Mucosa of rectum (tissue), 2 donors: ENCODE data around the gene EPHB1.

ENCODE experiments used
- H3K27ac ChIP-seq, 2 donors: one replicate each; pipeline ENCODE4 v1.7.0; 2013; ENCODE audit warnings: inconsistent platforms in 2 of 2, low read depth in 2 of 2, low read length in 2 of 2
- H3K27me3 ChIP-seq, 2 donors: one replicate each; pipeline ENCODE4 v1.7.0; 2013; ENCODE audit warnings: low read length in 2 of 2; ENCODE audit not compliant: control insufficient read depth in 2 of 2, insufficient read depth in 2 of 2
- H3K36me3 ChIP-seq, 2 donors: one replicate each; pipeline ENCODE4 v1.7.0; 2013; ENCODE audit warnings: low read length in 2 of 2; ENCODE audit not compliant: control insufficient read depth in 2 of 2, insufficient read depth in 2 of 2
- H3K4me1 ChIP-seq, 2 donors: one replicate each; pipeline ENCODE4 v1.7.0; 2013; ENCODE audit warnings: low read length in 2 of 2, mild to moderate bottlenecking in 1 of 2; ENCODE audit not compliant: control insufficient read depth in 2 of 2, insufficient read depth in 2 of 2
- H3K4me3 ChIP-seq, 2 donors: one replicate each; pipeline ENCODE4 v1.7.0; 2013; ENCODE audit warnings: low read length in 2 of 2
- H3K9ac ChIP-seq, 2 donors: one replicate each; pipeline ENCODE4 v1.7.0; 2013; ENCODE audit warnings: low read length in 2 of 2, low read depth in 1 of 2, mild to moderate bottlenecking in 1 of 2
- H3K9me3 ChIP-seq, 2 donors: one replicate each; pipeline ENCODE4 v1.7.0; 2013; ENCODE audit warnings: low read length in 2 of 2; ENCODE audit not compliant: control insufficient read depth in 2 of 2
- donor health status: healthy.
- donor health status: Normal muscosa, but diverticular disease.

EPHB1 gene

DNA sequence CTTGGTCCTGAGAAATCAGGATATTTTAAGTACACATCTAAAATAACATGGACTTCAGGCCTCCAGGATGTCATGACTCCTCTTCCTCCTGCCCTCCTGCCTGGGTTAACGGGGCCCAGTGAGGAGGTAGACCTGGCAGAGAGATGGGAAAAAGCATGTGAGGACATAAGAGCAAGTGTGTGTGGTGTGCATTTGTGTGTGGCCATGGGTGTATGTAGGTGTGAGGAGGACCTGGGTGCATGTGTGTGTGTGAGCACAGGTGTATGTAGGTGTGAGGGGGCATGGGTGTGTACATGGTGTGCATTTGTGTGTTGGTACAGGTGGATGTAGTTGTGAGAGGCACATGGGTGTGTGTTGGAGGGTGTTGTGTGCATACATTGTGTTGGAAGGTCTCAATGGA lies 105.4 kb downstream of the EPHB1 start:
- Histone ChIP-seq H3K27me3 (no peaks in the 10 kb centered on the region), H3K4me1 (no peaks in the 10 kb centered on the region), H3K9ac (no peak overlapping the region), H3K36me3 (no peaks in the 10 kb centered on the region), H3K4me3 (no peak overlapping the region), H3K9me3 (no peaks in the 10 kb centered on the region), H3K27ac (no peak overlapping the region)

DNA sequence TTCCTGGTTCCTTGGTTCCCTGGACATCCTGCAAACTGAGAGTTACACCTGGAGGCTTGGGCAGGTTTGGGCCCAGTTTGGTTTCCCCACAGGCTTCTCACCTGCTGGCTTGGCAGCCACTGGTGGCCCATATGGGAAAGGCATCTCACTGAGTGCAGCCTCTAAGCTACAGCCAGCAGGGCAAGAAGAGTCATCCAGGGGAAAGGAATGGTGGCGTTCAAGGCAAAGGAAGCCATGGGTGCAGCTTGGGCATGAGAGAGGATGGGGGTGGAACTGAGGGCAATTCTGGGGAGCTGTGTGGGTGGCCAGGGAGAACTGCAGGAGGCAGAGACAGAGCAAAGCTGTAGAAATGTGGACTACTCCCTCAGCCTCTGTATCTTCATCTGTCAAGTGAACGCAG lies 106.4 kb downstream of the EPHB1 start:
- H3K4me3 ChIP-seq: no peak overlapping the region
- H3K4me1 ChIP-seq: no peaks in the 10 kb centered on the region
- no peaks in the 10 kb centered on the region for H3K9me3 ChIP-seq
- H3K9ac ChIP-seq: no peak overlapping the region
- no peaks in the 10 kb centered on the region for H3K27me3 ChIP-seq
- H3K36me3 ChIP-seq: no peaks in the 10 kb centered on the region
- no peak overlapping the region for H3K27ac ChIP-seq

DNA sequence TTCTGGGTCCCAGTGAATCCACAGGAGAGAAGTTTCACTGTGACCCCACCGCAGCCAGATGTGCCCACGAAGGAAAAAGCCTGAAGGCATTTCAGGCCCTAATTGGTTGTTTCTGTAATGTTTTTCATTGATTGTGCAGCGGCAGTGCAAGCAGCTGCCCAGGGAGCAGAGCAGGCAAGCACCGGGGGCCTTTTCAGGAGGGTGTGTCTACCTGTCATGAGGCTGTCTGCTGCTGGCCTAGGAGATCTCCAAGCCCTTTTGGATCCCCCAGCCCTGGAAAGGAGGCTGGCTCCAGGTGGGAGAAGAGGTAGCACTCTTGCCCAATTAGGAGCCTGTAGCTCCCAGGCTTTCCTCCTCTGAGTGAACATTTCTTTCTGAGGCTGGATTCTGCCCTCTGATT lies 108.8 kb downstream of the EPHB1 start:
- Histone ChIP-seq H3K4me1 (no peaks in the 10 kb centered on the region), H3K36me3 (no peaks in the 10 kb centered on the region), H3K9ac (no peak overlapping the region), H3K4me3 (no peak overlapping the region), H3K27ac (no peak overlapping the region), H3K9me3 (no peaks in the 10 kb centered on the region), H3K27me3 (no peaks in the 10 kb centered on the region)

DNA sequence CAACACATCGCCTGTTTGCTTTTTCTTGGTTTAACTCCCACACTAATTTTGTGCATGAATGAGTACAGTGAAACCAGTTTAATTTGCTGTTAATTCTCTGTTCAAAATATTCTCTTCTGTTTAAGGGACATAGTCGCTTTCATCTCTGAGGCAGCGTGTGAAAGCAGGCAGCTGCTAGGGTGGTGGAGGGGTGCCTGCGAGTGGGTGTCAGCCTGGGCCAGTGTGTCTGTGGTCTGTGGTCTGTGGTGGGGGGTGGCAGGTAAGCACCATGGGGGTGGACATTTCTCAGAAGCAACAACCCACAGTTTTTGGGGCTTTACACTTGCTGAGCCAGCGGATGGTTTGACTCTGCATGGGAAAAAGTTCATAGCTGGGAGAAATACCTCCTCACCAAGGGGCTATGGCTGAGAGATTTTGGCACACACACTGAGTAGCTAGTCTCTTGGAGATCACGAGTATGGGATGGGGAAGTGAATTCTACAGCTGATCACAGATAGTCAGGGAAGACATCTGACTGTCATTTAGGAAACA lies 109.2 kb downstream of the EPHB1 start:
- Histone ChIP-seq H3K9me3 (no peaks in the 10 kb centered on the region), H3K27ac (no peak overlapping the region), H3K9ac (no peak overlapping the region), H3K4me1 (no peaks in the 10 kb centered on the region), H3K36me3 (no peaks in the 10 kb centered on the region), H3K27me3 (no peaks in the 10 kb centered on the region), H3K4me3 (no peak overlapping the region)

DNA sequence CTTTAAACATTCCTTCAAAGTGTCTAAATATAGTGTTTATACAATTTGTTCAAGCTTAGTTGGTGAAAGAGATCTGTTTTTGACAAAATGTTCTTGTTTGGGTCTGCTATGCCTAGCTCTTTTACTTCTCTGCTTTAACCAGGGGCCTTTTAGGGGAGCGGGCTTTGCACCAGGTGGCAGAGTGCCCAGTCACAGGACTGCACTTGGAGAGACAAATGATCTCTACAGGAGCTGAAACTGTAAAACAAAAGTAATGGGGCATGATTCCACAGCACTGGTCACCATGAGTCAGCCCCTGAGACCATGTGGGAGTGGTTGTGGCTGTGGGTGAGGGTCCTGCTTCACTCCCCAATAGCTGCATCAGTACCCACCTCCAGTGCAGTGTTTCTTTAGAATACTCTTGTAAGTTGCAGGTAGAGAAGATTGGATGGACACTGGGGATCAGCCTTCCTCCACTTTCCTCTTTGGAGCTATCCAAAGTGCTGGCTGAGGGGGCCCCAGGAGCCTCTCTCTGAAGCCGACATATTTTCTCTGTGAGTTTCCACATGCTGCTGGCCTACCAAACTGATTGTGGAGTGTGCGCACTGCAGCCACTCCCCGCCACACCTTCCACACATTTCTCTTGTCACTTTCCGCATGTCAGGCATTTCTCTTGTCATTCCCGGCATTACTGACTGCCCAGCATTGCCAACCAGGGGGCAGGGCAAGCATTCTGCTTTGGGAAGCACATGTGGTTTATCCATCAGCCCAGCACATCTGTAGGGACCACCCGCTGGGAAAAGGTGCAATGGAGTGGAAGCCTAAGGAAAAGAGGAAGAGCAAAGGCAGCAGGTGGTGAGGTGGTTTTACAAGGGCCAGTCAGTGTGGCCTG lies 110.0 kb downstream of the EPHB1 start:
- Histone ChIP-seq H3K9me3 (no peaks in the 10 kb centered on the region), H3K27ac (no peak overlapping the region), H3K27me3 (no peaks in the 10 kb centered on the region), H3K4me3 (no peak overlapping the region), H3K9ac (no peak overlapping the region), H3K36me3 (no peaks in the 10 kb centered on the region), H3K4me1 (no peaks in the 10 kb centered on the region)

DNA sequence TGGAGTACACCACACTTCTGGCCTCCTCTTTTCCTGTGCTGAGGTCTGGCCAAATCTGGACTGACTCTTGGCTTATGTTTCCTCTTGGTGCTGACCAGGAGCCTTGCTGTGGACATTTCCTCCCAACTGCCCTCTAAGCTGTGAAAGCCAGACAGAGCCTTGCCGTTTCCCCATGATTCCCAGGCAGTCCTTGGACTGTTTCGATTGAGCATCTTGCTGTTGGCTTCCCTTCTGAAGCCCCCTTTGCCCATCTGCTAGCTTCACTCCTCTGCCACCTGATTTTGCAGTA lies 110.5 kb downstream of the EPHB1 start:
- H3K9me3 ChIP-seq: no peaks in the 10 kb centered on the region
- H3K36me3 ChIP-seq: no peaks in the 10 kb centered on the region
- H3K27me3 ChIP-seq: no peaks in the 10 kb centered on the region
- no peak overlapping the region for H3K4me3 ChIP-seq
- H3K4me1 ChIP-seq: no peaks in the 10 kb centered on the region
- no peak overlapping the region for H3K27ac ChIP-seq
- H3K9ac ChIP-seq: no peak overlapping the region

DNA sequence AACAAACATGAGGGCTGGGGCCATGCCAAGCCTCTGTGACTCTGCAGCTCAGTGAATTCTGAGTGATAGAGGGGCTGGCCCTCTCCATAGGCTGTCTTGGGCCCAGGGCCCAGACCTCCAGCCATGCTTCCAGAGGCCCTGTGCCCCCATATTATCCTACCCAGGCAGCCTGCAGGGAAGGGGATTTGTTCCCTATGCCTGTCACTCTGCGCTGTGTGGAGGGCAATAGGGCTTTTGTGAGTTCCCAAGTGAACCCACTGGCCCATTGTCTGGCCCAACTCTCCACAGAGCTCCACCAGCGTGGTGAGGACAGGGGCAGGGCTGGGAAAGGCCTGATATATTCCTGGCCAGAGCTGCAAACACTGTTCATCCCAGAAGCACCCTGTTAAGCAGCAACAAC lies 113.2 kb downstream of the EPHB1 start:
- no peak overlapping the region for H3K9ac ChIP-seq
- no peaks in the 10 kb centered on the region for H3K9me3 ChIP-seq
- no peak overlapping the region for H3K27ac ChIP-seq
- no peaks in the 10 kb centered on the region for H3K27me3 ChIP-seq
- H3K4me3 ChIP-seq: no peak overlapping the region
- H3K36me3 ChIP-seq: no peaks in the 10 kb centered on the region
- no peaks in the 10 kb centered on the region for H3K4me1 ChIP-seq

DNA sequence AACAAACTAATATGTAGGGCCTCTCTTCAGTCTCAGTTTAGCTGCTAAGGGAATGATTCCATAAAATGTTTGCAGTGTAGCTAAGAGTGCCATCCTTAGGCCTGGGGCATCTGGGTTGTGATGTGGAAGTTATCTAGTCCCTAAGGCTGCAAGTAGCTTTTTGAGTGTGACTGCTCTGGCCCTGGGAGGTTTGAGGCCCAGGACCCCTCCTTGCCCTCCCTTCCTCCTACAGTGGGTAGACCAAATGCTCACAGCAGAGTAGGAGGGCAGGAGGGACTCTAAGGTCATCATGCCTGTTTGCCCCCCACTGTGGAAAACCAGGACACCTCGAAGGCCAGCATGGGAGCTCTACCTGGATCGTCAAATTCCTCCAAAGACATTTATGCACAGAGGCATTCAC lies 115.0 kb downstream of the EPHB1 start:
- H3K9ac ChIP-seq: no peak overlapping the region
- no peak overlapping the region for H3K27ac ChIP-seq
- no peaks in the 10 kb centered on the region for H3K9me3 ChIP-seq
- H3K36me3 ChIP-seq: no peaks in the 10 kb centered on the region
- H3K4me3 ChIP-seq: no peak overlapping the region
- no peaks in the 10 kb centered on the region for H3K4me1 ChIP-seq
- no peaks in the 10 kb centered on the region for H3K27me3 ChIP-seq

DNA sequence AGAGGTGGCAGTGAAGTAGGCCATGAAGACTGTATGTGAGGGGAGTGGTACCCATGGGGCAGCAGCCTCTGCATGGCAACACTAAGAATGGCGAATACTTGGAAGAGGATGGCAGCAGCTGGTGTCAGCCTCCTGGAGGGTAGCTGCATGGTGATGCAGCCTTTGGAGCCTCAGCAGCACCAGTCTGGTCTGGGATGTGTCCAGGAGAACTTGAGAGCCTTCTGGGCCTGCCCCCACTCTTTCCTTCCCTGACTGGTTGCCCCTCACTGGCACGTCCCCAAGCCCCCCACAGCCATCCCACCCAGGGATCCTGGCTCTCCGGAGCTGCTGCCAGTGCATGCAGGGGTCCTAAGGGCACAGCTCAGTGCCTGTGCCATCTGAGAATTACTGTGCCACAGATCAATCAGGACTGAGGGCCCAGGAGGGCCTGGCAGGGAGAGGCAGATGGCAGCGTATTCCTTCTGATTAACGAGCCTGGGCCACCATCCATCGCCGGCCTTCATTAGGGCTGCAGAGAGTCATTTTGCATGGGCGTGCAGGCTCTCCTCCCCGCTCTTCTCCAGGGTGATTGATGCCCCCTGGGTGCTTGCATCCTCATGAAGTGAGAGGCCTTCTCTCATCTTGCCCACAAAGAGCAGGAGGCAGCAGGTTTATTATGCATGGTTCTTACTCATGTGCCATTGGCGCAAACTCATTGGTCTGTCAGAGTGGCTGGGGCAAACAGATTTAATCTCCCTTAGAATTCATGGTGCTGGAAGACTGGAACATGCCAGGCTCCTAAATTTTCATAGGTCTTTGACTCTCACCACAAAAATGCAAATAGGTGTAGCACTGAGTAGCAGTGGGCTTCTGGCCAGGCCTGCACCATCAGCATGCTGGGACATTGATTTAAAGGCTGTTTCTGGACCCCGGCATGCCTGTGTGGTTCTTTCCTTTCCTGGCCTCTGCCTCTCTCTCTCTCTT lies 116.8 kb downstream of the EPHB1 start:
- Histone ChIP-seq H3K9me3 (no peaks in the 10 kb centered on the region), H3K4me1 (no peaks in the 10 kb centered on the region), H3K4me3 (no peak overlapping the region), H3K9ac (no peak overlapping the region), H3K27ac (no peak overlapping the region), H3K36me3 (no peaks in the 10 kb centered on the region), H3K27me3 (no peaks in the 10 kb centered on the region)

DNA sequence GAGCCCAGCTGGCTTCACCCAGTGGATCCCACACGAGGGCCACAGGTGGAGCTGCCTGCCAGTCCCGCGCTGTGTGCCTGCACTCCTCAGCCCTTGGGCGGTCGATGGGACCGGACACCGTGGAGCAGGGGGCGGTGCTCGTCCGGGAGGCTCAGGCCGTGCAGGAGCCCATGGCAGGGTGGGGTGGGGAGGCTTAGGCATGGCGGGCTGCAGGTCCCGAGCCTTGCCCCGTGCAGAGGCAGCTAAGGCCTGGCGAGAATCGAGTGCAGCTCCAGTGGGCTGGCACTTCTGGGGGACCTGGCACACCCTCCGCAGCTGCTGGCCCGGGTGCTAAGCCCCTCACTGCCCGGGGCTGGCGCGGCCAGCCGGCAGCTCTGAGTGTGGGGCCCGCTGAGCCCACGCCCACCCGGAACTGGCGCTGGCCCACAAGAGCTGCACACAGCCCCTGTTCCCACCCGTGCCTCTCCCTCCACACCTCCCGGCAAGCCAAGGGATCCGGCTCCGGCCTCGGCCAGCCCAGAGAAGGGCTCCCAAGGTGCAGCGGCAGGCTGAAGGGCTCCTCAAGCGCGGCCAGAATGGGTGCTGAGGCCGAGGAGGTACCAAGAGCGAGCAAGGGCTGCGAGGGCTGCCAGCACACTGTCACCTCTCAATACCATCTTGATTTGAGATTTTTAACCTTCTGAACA lies 121.4 kb downstream of the EPHB1 start:
- Histone ChIP-seq H3K4me3 (no peak overlapping the region), H3K36me3 (no peaks in the 10 kb centered on the region), H3K9ac (no peak overlapping the region), H3K27ac (no peak overlapping the region), H3K9me3 (no peaks in the 10 kb centered on the region), H3K4me1 (no peaks in the 10 kb centered on the region), H3K27me3 (no peaks in the 10 kb centered on the region)
